IMR-90 (cell line): ENCODE data around the gene PSMA4. TPM values are rescaled to one million over a fixed set of nuclear protein-coding genes. Genes with fewer than 3 reads are reported as not detected.

Source experiments
- ATAC-seq: fragments of 200-7000 bp; cut with Tn5 transposase; 2 replicates; pipeline ENCODE4 v1.9.1; 2020; ENCODE audit warnings: low read depth, mild to moderate bottlenecking, moderate library complexity
- BruUV-seq: library from RNA; stranded (reverse); fragments of 400-500 nt; replicated peaks from 2 replicates; lab custom pipeline; 2021; lab: Mats Ljungman, UMichigan
- CTCF ChIA-PET: fragments of 300-600 bp; formaldehyde crosslinking; extraction: SDS; loops from one replicate; lab custom pipeline; 2021; ENCODE audit warnings: antibody characterized with exemption; lab: Yijun Ruan, JAX
- POLR2A ChIA-PET: fragments of 300-600 bp; sonication (Branson Sonifier 250); formaldehyde crosslinking; loops from one replicate; lab custom pipeline; 2022; ENCODE audit warnings: antibody characterized with exemption; ENCODE audit not compliant: unreplicated experiment; lab: Charles Lee
- DNase-seq: peaks from one replicate; pipeline ENCODE4 v3.0.0; 2013
- H2AFZ ChIP-seq: replicated peaks from 2 replicates; pipeline ENCODE3; 2013; ENCODE audit warnings: low read length, mild to moderate bottlenecking; ENCODE audit not compliant: poor library complexity
- H2AK5ac ChIP-seq: 2 replicates; pipeline ENCODE4 v1.6.1; 2013; ENCODE audit warnings: low read depth, low read length, inconsistent platforms
- H2AK9ac ChIP-seq: replicated peaks from 2 replicates; pipeline ENCODE3; 2013; ENCODE audit warnings: mild to moderate bottlenecking, low read depth, low read length, moderate library complexity; ENCODE audit not compliant: poor library complexity
- H2BK120ac ChIP-seq: 2 replicates; pipeline ENCODE4 v1.6.1; 2013; ENCODE audit warnings: low read depth, low read length, inconsistent platforms
- H2BK15ac ChIP-seq: 3 replicates; pipeline ENCODE4 v1.6.1; 2013; ENCODE audit warnings: low read depth, low read length, inconsistent platforms
- H2BK20ac ChIP-seq: 2 replicates; pipeline ENCODE4 v1.6.1; 2013; ENCODE audit warnings: low read depth, mild to moderate bottlenecking, inconsistent platforms, low read length, moderate library complexity
- H2BK5ac ChIP-seq: 2 replicates; pipeline ENCODE4 v1.6.1; 2013; ENCODE audit warnings: mild to moderate bottlenecking, low read depth, low read length, inconsistent platforms; ENCODE audit not compliant: poor library complexity, severe bottlenecking
- H3K14ac ChIP-seq: replicated peaks from 2 replicates; pipeline ENCODE4 v1.6.1; 2013; ENCODE audit warnings: low read depth, low read length, inconsistent platforms
- H3K18ac ChIP-seq: 2 replicates; pipeline ENCODE4 v1.6.1; 2013; ENCODE audit warnings: low read depth, low read length, control low read depth
- H3K23ac ChIP-seq: 2 replicates; pipeline ENCODE4 v1.6.1; 2013; ENCODE audit warnings: low read depth, low read length, inconsistent platforms
- H3K27ac ChIP-seq: 2 replicates; pipeline ENCODE4 v1.5.1; 2013; ENCODE audit warnings: mild to moderate bottlenecking, control low read depth, low read length; ENCODE audit not compliant: insufficient read depth
- H3K27me3 ChIP-seq: 2 replicates; pipeline ENCODE4 v1.6.1; 2013; ENCODE audit warnings: low read length; ENCODE audit not compliant: control insufficient read depth, insufficient read depth
- H3K36me3 ChIP-seq: 2 replicates; pipeline ENCODE4 v1.6.1; 2013; ENCODE audit warnings: low read length, mixed read lengths; ENCODE audit not compliant: control insufficient read depth, insufficient read depth
- H3K4ac ChIP-seq: 2 replicates; pipeline ENCODE4 v1.6.1; 2013; ENCODE audit warnings: low read depth, low read length, inconsistent platforms
- H3K4me1 ChIP-seq: 2 replicates; pipeline ENCODE4 v1.6.1; 2013; ENCODE audit warnings: low read length, mixed read lengths; ENCODE audit not compliant: control insufficient read depth, insufficient read depth
- H3K4me2 ChIP-seq: 2 replicates; pipeline ENCODE4 v1.6.1; 2013; ENCODE audit warnings: low read depth, mild to moderate bottlenecking, control low read depth, low read length, moderate library complexity
- H3K4me3 ChIP-seq: 2 replicates; pipeline ENCODE4 v1.5.1; 2013; ENCODE audit warnings: low read depth, mild to moderate bottlenecking, control low read depth, low read length, moderate library complexity; ENCODE audit not compliant: insufficient read depth
- H3K56ac ChIP-seq: 2 replicates; pipeline ENCODE4 v1.6.1; 2013; ENCODE audit warnings: low read length, inconsistent platforms; ENCODE audit not compliant: insufficient read depth; ENCODE audit errors: extremely low read depth
- H3K79me1 ChIP-seq, 2 experiments: 2 replicates each; pipeline ENCODE4 v1.6.1; 2013; ENCODE audit warnings: low read length in 2 of 2, inconsistent platforms in 1 of 2, low read depth in 1 of 2
- H3K9ac ChIP-seq: 2 replicates; pipeline ENCODE4 v1.6.1; 2013; ENCODE audit warnings: low read depth, low read length, control low read depth
- H3K9me1 ChIP-seq: 2 replicates; pipeline ENCODE4 v1.6.1; 2013; ENCODE audit warnings: low read length, inconsistent platforms; ENCODE audit not compliant: insufficient read depth
- H3K9me3 ChIP-seq: 2 replicates; pipeline ENCODE4 v1.6.1; 2013; ENCODE audit warnings: low read length; ENCODE audit not compliant: control insufficient read depth, insufficient read depth
- H4K20me1 ChIP-seq: 2 replicates; pipeline ENCODE4 v1.6.1; 2013; ENCODE audit warnings: low read length, inconsistent platforms; ENCODE audit not compliant: insufficient read depth
- H4K5ac ChIP-seq: 2 replicates; pipeline ENCODE4 v1.6.1; 2013; ENCODE audit warnings: mild to moderate bottlenecking, low read depth, low read length, control low read depth
- H4K8ac ChIP-seq, 2 experiments: 2 replicates each; pipeline ENCODE4 v1.6.1; 2013; ENCODE audit warnings: low read depth in 2 of 2, low read length in 2 of 2, control low read depth in 1 of 2, inconsistent platforms in 1 of 2
- H4K91ac ChIP-seq: 2 replicates; pipeline ENCODE4 v1.6.1; 2013; ENCODE audit warnings: low read depth, low read length, inconsistent platforms; ENCODE audit not compliant: insufficient read depth
- MAZ ChIP-seq: IDR thresholded peaks from 2 replicates; pipeline ENCODE4 v1.6.1; 2012; ENCODE audit warnings: low read depth, mild to moderate bottlenecking, low read length, improper control_type of control experiment, moderate library complexity, borderline replicate concordance
- MXI1 ChIP-seq: IDR thresholded peaks from 2 replicates; pipeline ENCODE4 v1.6.1; 2012; ENCODE audit warnings: low read depth, mild to moderate bottlenecking, low read length, moderate library complexity, borderline replicate concordance
- WGBS, 2 experiments: methylation state at CpG; one replicate each; pipeline versions ENCODE4 v1.1.5 to v1.1.7; 2013; ENCODE audit warnings: missing lambda C conversion rate in 2 of 2; ENCODE audit not compliant: insufficient read length in 1 of 2; ENCODE audit errors: extremely low coverage in 2 of 2; 5-methylcytosine and 5-hydroxymethylcytosine counted together
- dilution Hi-C: fragments of 300-500 bp; cut with HindIII; formaldehyde crosslinking; loops from one replicate; pipeline ENCODE4 v1.14.3; 2018; ENCODE audit warnings: low sequenced_read_pairs; ENCODE audit not compliant: unreplicated experiment
- in situ Hi-C: fragments of 300-500 bp; cut with MboI; formaldehyde crosslinking; loops from 3 replicates; pipeline ENCODE4 v1.14.3; 2019; ENCODE audit warnings: low sequenced_read_pairs, inconsistent platforms, mixed read lengths
- intact Hi-C: fragments of 100-400 bp; cut with micrococcal nuclease; formaldehyde crosslinking; loops from 2 replicates; pipeline ENCODE4 v1.10.0; 2022
- polyA plus RNA-seq, 3 experiments: library from polyadenylated mRNA; depleted of rRNA; stranded (reverse); fragments of >200 nt; gene quantifications; 2 replicates each; pipeline ENCODE4 v1.2.3, GENCODE V29; 2012; ENCODE audit warnings: low replicate concordance in 1 of 3
- total RNA-seq: library from RNA; depleted of rRNA; stranded (reverse); fragments of >200 nt; gene quantifications from 2 replicates; pipeline ENCODE4 v1.2.3, GENCODE V29; 2012
- TF ChIP-seq, protein P1 (sequence below): fragments of 150-350 bp; IDR thresholded peaks from 2 replicates; pipeline ENCODE4 v1.6.1; 2016; ENCODE audit warnings: low read depth, mild to moderate bottlenecking, low read length, moderate library complexity, borderline replicate concordance

The PSMA4 gene
- total and polyA plus RNA-seq, 2 of the 4 experiments (the other 2 are of a cell fraction): 208 to 239 TPM

DNA sequence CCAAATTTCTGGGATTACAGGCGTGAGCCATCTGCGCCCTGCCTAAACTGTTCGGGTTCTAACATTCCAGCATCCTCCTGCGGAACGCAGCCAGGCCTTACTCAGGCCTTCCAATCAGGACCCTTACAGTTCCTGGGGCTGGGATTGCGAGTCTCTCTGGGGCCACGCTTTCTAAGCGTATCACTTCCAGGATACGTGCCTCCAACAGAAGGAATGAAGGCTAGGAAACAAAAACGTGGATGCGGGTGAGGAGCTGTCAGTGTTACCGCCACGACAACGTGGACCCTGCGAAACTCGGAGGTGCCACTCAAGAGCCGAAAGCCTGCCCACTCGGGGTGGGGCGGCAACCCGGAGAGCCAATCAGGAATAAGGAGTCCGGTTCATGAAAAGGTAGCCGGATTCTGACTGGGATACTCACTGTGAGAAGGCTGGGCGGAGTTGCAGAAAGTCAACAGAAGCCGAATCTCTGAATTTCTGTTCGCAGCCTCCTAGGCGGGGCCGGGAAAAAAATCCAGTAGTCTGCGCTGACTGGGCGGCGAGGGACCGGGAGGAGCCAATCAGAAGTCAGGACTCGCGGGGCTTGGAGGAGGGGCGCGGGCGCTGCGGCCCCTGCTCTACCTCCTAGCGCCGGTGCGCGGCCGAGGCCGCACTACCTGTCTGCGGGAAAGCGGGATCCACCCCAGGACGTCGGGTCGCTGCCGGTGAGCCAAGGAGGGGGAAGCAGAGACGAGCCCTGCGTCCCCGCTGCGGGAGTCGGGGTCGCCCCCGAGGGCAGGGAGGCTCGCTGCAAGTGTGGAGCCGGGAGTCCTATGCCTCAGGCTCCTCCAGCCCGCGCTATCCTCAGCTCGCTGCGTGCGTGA lies 33.0 kb upstream of the PSMA4 start, which contains the start of gene HYKK:
TSS of gene HYKK (plus strand) at position 607 of the 860 bp plus-strand sequence. CDS start 5,512 bp downstream, outside the sequence.
- H3K4me3 ChIP-seq: peak within 1 kb of the TSS; percentile 67
- H2AK9ac ChIP-seq: peak within 1 kb of the TSS; percentile 76
- H3K18ac ChIP-seq: no peak within 1 kb of the TSS
- H3K56ac ChIP-seq: 0 out of 2 replicates have a peak within 1 kb of the TSS, but pooled peaks have one; percentile 51
- H3K9me3 ChIP-seq: no peaks in the 10 kb centered on the region
- no peak within 1 kb of the TSS for H2BK5ac ChIP-seq
- WGBS, 2 experiments: 0% methylated on average over 27 of the region's 63 CpGs; no CpG with 5 or more reads in 1 of the 2 experiments
- ChIA-PET POLR2A (no interaction called here), CTCF (no interaction called here)
- no peak within 1 kb of the TSS; the same call in 1 of the 2 replicates for H3K27ac ChIP-seq
- ATAC-seq: peak; percentile 95
- peak within 1 kb of the TSS; percentile 72; the same call in 1 of the 2 replicates for H3K23ac ChIP-seq
- intact Hi-C loops (loop anchor here (10.0 kb wide), 1 partner anchor 198 kb away; no protein-coding TSS in a partner anchor), in situ Hi-C loops (no loop called here), dilution Hi-C loops (no loop called here)
- peak within 1 kb of the TSS; percentile 96 for H3K4me2 ChIP-seq
- peak within 1 kb of the TSS; percentile 73; the same call in 1 of the 2 replicates for H3K14ac ChIP-seq
- peak within 1 kb of the TSS; percentile 99 for H2AFZ ChIP-seq
- peak within 1 kb of the TSS; percentile 29 for H3K4ac ChIP-seq
- H3K4me1 ChIP-seq: no peaks in the 10 kb centered on the region
- H3K36me3 ChIP-seq: no peaks in the 10 kb centered on the region
- H4K20me1 ChIP-seq: no peaks in the 10 kb centered on the region
- H4K8ac ChIP-seq: peak within 1 kb of the TSS; percentile 10 to 48
- H4K5ac ChIP-seq: no peak within 1 kb of the TSS
- peak within 1 kb of the TSS; percentile 36; the same call in 1 of the 2 replicates for H2AK5ac ChIP-seq
- TF ChIP-seq, protein P1, sequence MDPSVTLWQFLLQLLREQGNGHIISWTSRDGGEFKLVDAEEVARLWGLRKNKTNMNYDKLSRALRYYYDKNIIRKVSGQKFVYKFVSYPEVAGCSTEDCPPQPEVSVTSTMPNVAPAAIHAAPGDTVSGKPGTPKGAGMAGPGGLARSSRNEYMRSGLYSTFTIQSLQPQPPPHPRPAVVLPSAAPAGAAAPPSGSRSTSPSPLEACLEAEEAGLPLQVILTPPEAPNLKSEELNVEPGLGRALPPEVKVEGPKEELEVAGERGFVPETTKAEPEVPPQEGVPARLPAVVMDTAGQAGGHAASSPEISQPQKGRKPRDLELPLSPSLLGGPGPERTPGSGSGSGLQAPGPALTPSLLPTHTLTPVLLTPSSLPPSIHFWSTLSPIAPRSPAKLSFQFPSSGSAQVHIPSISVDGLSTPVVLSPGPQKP: no peak
- TF ChIP-seq MAZ (peak; percentile 56; the same call in 1 of the 2 replicates), MXI1 (peak; percentile 99)
- H2BK120ac ChIP-seq: no peak within 1 kb of the TSS
- H3K27me3 ChIP-seq: no peaks in the 10 kb centered on the region
- H2BK15ac ChIP-seq: no peak within 1 kb of the TSS
- H3K79me1 ChIP-seq: no peaks in the 10 kb centered on the region
- H2BK20ac ChIP-seq: no peak within 1 kb of the TSS
- H4K91ac ChIP-seq: no peak within 1 kb of the TSS
- H3K9me1 ChIP-seq: no peaks in the 10 kb centered on the region
- BruUV-seq: no TSS peak
- DNase-seq: peak; percentile 96
- H3K9ac ChIP-seq: peak within 1 kb of the TSS; percentile 54
